ENCODE data around the gene RANGRF.

DNA sequence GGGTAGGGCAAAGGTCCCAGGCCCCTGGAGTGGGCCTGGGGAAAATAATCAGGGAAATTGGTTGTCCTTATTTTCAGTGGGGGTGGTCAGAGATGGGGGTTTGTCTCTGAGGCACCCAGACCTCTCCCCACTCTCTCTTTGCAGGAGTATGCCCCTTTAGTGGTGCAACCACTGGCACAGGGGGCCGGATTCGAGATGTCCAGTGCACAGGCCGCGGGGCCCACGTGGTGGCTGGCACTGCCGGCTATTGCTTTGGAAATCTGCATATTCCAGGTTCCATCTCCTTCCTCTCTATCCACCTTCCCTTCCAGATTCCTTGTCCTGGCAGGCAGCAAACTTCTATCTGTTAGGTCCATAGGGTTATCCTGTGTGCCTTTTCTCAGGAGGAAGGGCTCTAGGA, 31.8 kb upstream of the RANGRF start:
- no peak for TF ChIP-seq EZH2 (IDR thresholded peaks at IDR 0.05)
- TF ChIP-seq POLR2AphosphoS5 (IDR thresholded peaks at IDR 0.05; ENCODE audit: borderline replicate concordance, low read depth, low read length) = no peak
- no peak for TF ChIP-seq FOXP2 (optimal IDR thresholded peaks at IDR 0.05; ENCODE audit: control extremely low read depth, extremely low read length, insufficient read depth)

Measured in SK-N-MC (cell line).